ENCODE data around the gene CCDC15.

GRCh38 chr11:124970925-124971324 is 16.9 kb downstream of the CCDC15 start:
- TF ChIP-seq CTCF (IDR thresholded peaks at IDR 0.05; ENCODE audit: low read length) (peak; percentile 29; the same call in 1 of the 2 replicates), EZH2 (optimal IDR thresholded peaks at IDR 0.05; ENCODE audit: low read depth, low read length) (no peak), EZH2phosphoT487 (IDR thresholded peaks at IDR 0.05; ENCODE audit: low read length) (no peak)
